ENCODE results near the gene AMOT. TPM values are rescaled to one million over a fixed set of nuclear protein-coding genes. Genes with fewer than 3 reads are reported as not detected.

The AMOT gene
- polyA plus RNA-seq, 1 donor from 2014 or later = 2.8 TPM

GRCh38 chrX:112839856-112840255 is 775 bp downstream of the AMOT start:
- Histone ChIP-seq H3K9me2 (ENCODE audit: insufficient read depth, low read length) (no peaks in the 10 kb centered on the region), H3K4me3 (ENCODE audit: low read length) (peak overlapping the region; percentile 76), H3K79me2 (replicated peaks; ENCODE audit: insufficient read depth, low read length) (no peaks in the 10 kb centered on the region), H3F3A (ENCODE audit: insufficient read depth, low read length, poor library complexity, severe bottlenecking) (no peaks in the 10 kb centered on the region), H3K9me3 (ENCODE audit: low read length) (no peaks in the 10 kb centered on the region), H3K36me3 (ENCODE audit: insufficient read depth, low read length) (no peaks in the 10 kb centered on the region), H2AFZ (ENCODE audit: low read depth, low read length) (no peak overlapping the region), H3K27ac (ENCODE audit: low read length) (no peak overlapping the region), H3K4me2 (ENCODE audit: low read length) (no peak overlapping the region), H3K9ac (ENCODE audit: low read length) (no peak overlapping the region), H4K20me1 (ENCODE audit: insufficient read depth) (no peaks in the 10 kb centered on the region), H3K27me3 (ENCODE audit: insufficient read depth, low read depth, low read length) (no peaks in the 10 kb centered on the region)
- no peak for TF ChIP-seq RAD21 (conservative IDR thresholded peaks at IDR 0.05)
- TF ChIP-seq MXI1 (conservative IDR thresholded peaks at IDR 0.05; ENCODE audit: poor library complexity, severe bottlenecking) = no peak
- no peak for TF ChIP-seq CTCF (IDR thresholded peaks at IDR 0.05; ENCODE audit: poor library complexity, severe bottlenecking)
- TF ChIP-seq SMC3 (conservative IDR thresholded peaks at IDR 0.05; ENCODE audit: poor library complexity) = no peak
- no peak for TF ChIP-seq EP300 (conservative IDR thresholded peaks at IDR 0.05; ENCODE audit: poor library complexity, severe bottlenecking)
- TF ChIP-seq POLR2AphosphoS5 (IDR thresholded peaks at IDR 0.05) = no peak
- TF ChIP-seq EZH2 (IDR thresholded peaks at IDR 0.05; ENCODE audit: borderline replicate concordance, insufficient read depth, low read length, poor library complexity, severe bottlenecking) = no peak
- TF ChIP-seq REST (IDR thresholded peaks at IDR 0.05; ENCODE audit: borderline replicate concordance) = no peak
- no peak for TF ChIP-seq TAF1 (IDR thresholded peaks at IDR 0.05; ENCODE audit: low read depth)

GRCh38 chrX:112837531-112837930 is 3.1 kb downstream of the AMOT start:
- no peak overlapping the region for H3K4me2 ChIP-seq (ENCODE audit: low read length)
- H3K9me3 ChIP-seq (ENCODE audit: low read length) = no peaks in the 10 kb centered on the region
- TF ChIP-seq REST (IDR thresholded peaks at IDR 0.05; ENCODE audit: borderline replicate concordance) (no peak), EP300 (conservative IDR thresholded peaks at IDR 0.05; ENCODE audit: poor library complexity, severe bottlenecking) (no peak), TAF1 (IDR thresholded peaks at IDR 0.05; ENCODE audit: low read depth) (no peak), SMC3 (conservative IDR thresholded peaks at IDR 0.05; ENCODE audit: poor library complexity) (no peak), RAD21 (conservative IDR thresholded peaks at IDR 0.05) (no peak), MXI1 (conservative IDR thresholded peaks at IDR 0.05; ENCODE audit: poor library complexity, severe bottlenecking) (no peak), POLR2AphosphoS5 (IDR thresholded peaks at IDR 0.05) (no peak), EZH2 (IDR thresholded peaks at IDR 0.05; ENCODE audit: borderline replicate concordance, insufficient read depth, low read length, poor library complexity, severe bottlenecking) (no peak), CTCF (IDR thresholded peaks at IDR 0.05; ENCODE audit: poor library complexity, severe bottlenecking) (no peak)
- H3K27me3 ChIP-seq (ENCODE audit: insufficient read depth, low read depth, low read length) = no peaks in the 10 kb centered on the region
- no peaks in the 10 kb centered on the region for H3K36me3 ChIP-seq (ENCODE audit: insufficient read depth, low read length)
- no peaks in the 10 kb centered on the region for H3F3A ChIP-seq (ENCODE audit: insufficient read depth, low read length, poor library complexity, severe bottlenecking)
- H3K9me2 ChIP-seq (ENCODE audit: insufficient read depth, low read length) = no peaks in the 10 kb centered on the region
- H3K79me2 ChIP-seq (replicated peaks; ENCODE audit: insufficient read depth, low read length) = no peaks in the 10 kb centered on the region
- H2AFZ ChIP-seq (ENCODE audit: low read depth, low read length) = no peak overlapping the region
- no peak overlapping the region for H3K9ac ChIP-seq (ENCODE audit: low read length)
- no peaks in the 10 kb centered on the region for H4K20me1 ChIP-seq (ENCODE audit: insufficient read depth)
- H3K4me3 ChIP-seq (ENCODE audit: low read length) = no peak overlapping the region
- no peak overlapping the region for H3K27ac ChIP-seq (ENCODE audit: low read length)

Measured in neural cell (in vitro differentiated cells).